HFFc6 (cell line): ENCODE measurements around the gene LRRC3B. TPM values are rescaled to one million over a fixed set of nuclear protein-coding genes. Genes with fewer than 3 reads are reported as not detected.

Experiments
- DNase-seq: peaks from one replicate; pipeline ENCODE4 v3.0.0-alpha.2; 2018
- H3K27ac Mint-ChIP-seq: 2 replicates; pipeline ENCODE4 v1.8.0; 2020; ENCODE audit warnings: mild to moderate bottlenecking, mixed read lengths
- H3K27me3 Mint-ChIP-seq: 2 replicates; pipeline ENCODE4 v1.8.0; 2021; ENCODE audit warnings: mild to moderate bottlenecking, moderate library complexity, mixed read lengths; ENCODE audit not compliant: insufficient read depth
- H3K36me3 Mint-ChIP-seq: 2 replicates; pipeline ENCODE4 v1.8.0; 2021; ENCODE audit warnings: low read depth, mixed read lengths
- H3K4me1 Mint-ChIP-seq: 2 replicates; pipeline ENCODE4 v1.8.0; 2020; ENCODE audit warnings: low read depth, mixed read lengths
- H3K4me3 Mint-ChIP-seq: 2 replicates; pipeline ENCODE4 v1.8.0; 2020; ENCODE audit warnings: mild to moderate bottlenecking, moderate library complexity, mixed read lengths
- H3K9me3 Mint-ChIP-seq: 2 replicates; pipeline ENCODE4 v1.8.0; 2020; ENCODE audit warnings: mild to moderate bottlenecking, mixed read lengths
- total RNA-seq, 6 experiments: library from RNA; stranded (reverse); fragmentation: NEBNext Ultra II Directional; extraction: Animal tissue kit (Norgen Biotek cat#: 25700); gene quantifications; 2 replicates in 1 of 6; 3 replicates in 5 of 6; pipeline ENCODE4 v1.2.3, GENCODE V29; 2021
- TF ChIP-seq, protein P1 (sequence below): fragments of 200-600 bp; sonication (generic); IDR thresholded peaks from 2 replicates; pipeline ENCODE4 v1.5.0; 2021; ENCODE audit warnings: antibody characterized with exemption, mild to moderate bottlenecking

LRRC3B gene
- total RNA-seq, 6 experiments from 2014 or later, result not detected

DNA sequence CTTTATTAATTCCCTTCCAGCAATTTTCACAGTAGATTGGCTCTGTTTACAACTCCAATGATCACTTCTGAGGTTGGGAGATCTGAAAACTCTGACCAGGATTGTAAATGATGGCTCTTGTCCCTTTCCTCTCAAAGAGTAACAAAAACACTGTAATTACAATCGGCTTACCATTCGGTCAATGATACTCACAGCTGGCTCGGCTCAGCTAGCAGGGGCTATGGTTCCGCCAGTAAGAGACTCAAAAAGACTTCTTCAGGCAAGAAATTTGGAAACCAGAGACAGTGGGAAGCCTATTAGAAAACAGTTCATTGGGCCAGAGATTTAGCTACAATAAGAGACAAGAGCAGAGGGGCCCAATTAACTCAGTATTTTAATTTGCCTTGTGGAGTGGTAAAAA, 96.6 kb downstream of the LRRC3B start:
- Mint-ChIP-seq H3K4me3 (no peak overlapping the region), H3K9me3 (peaks cover 44% of the 10 kb centered on the region), H3K4me1 (no peaks in the 10 kb centered on the region), H3K36me3 (no peaks in the 10 kb centered on the region), H3K27ac (no peak overlapping the region), H3K27me3 (0 out of 2 replicates have a peak, but pooled peaks cover 1% of the 10 kb centered on the region)
- DNase-seq, result no peak
- TF ChIP-seq, protein P1, sequence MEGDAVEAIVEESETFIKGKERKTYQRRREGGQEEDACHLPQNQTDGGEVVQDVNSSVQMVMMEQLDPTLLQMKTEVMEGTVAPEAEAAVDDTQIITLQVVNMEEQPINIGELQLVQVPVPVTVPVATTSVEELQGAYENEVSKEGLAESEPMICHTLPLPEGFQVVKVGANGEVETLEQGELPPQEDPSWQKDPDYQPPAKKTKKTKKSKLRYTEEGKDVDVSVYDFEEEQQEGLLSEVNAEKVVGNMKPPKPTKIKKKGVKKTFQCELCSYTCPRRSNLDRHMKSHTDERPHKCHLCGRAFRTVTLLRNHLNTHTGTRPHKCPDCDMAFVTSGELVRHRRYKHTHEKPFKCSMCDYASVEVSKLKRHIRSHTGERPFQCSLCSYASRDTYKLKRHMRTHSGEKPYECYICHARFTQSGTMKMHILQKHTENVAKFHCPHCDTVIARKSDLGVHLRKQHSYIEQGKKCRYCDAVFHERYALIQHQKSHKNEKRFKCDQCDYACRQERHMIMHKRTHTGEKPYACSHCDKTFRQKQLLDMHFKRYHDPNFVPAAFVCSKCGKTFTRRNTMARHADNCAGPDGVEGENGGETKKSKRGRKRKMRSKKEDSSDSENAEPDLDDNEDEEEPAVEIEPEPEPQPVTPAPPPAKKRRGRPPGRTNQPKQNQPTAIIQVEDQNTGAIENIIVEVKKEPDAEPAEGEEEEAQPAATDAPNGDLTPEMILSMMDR, result no peak

DNA sequence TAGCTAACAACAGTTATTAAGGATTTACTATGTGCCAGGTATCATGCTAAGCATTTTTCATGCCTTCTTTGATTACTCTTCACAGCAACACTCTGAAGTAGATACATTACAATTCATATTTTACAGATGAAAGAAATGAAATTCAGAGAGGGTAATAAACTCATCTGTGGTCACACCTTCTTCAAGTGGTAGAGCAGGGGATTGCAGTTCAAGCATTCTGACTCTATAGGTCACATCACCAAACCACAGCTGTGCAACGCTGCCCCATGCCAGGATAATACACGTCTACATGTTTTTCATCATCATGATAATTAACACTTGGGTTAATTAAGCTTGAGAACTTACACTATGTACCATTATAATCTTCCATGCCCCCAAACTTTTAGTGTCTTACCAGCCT, 98.5 kb downstream of the LRRC3B start:
- Mint-ChIP-seq H3K9me3 (peaks cover 44% of the 10 kb centered on the region), H3K27me3 (0 out of 2 replicates have a peak, but pooled peaks cover 1% of the 10 kb centered on the region)

DNA sequence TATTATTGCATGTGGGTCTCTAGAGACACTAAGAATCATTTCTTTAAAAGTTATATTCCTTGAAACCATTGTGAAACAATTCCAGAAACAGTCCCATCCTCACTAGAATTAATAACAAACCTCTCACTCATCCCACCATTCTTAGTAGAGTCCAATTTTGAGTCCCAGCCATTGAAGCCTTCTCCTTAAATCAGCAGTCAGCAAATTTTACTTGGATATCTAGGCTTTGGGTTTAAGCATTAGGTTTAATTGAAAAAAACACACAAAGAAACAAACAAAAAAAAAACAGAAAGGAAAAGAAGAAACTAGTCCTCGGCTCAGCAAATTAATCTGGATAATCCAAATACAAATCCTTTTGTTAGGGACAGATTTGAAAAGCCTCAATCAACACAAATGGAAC, 109.3 kb downstream of the LRRC3B start:
- Mint-ChIP-seq H3K27me3 (no peaks in the 10 kb centered on the region), H3K4me3 (no peak overlapping the region), H3K27ac (no peak overlapping the region), H3K9me3 (peaks cover 18% of the 10 kb centered on the region), H3K4me1 (no peaks in the 10 kb centered on the region), H3K36me3 (peaks cover under 1% of the 10 kb centered on the region; the same call in 1 of the 2 replicates)
- no peak for DNase-seq
- TF ChIP-seq, protein P1, result no peak

More for the DNA sequence above, 98.5 kb downstream of the LRRC3B start:
- Mint-ChIP-seq H3K4me1 (no peaks in the 10 kb centered on the region), H3K4me3 (no peak overlapping the region), H3K36me3 (no peaks in the 10 kb centered on the region), H3K27ac (no peak overlapping the region)
- TF ChIP-seq, protein P1, result no peak
- DNase-seq, result no peak

DNA sequence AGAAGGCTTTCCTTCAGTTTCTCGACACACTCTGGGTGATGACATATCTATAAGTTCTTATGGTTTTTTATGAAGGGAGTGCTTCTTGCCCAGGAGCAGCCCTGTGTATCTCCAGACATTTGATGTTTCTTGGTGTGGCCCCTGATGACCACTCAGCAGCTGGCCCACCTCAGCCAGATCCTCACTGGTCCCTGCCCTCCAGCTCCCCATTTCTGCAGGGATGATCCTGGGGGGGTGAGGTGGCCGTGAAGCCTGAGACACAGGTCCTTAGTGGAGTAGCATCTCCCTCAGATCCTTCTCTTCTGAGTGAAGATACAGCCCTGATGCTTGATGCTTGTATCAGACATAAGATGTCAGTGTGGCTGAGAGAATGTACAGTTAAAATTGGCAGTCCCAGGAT, 127.7 kb downstream of the LRRC3B start:
- H3K27ac Mint-ChIP-seq, result no peak overlapping the region
- H3K4me1 Mint-ChIP-seq, result no peaks in the 10 kb centered on the region

DNA sequence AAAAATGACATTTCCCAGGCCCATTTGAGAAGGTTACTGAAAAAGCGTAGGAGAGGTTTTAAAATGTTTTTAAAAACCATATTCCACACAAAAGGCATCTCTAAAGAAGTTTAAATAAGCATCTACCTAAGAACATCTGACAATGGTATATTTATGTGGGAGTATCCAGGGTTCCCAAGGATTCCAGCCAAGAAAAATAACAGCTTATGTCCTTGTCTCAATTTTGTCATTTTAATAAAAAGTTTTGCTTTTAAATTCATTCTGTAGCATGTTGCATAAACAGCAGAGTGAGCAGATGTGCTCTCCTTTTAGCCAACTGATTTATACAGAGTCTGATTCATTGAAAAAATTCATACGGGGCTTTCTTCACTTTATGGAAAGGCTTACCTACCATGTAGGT, 129.9 kb downstream of the LRRC3B start:
- Mint-ChIP-seq H3K9me3 (peaks cover 55% of the 10 kb centered on the region), H3K36me3 (no peaks in the 10 kb centered on the region), H3K4me3 (no peak overlapping the region), H3K27me3 (no peaks in the 10 kb centered on the region), H3K4me1 (no peaks in the 10 kb centered on the region), H3K27ac (no peak overlapping the region)
- TF ChIP-seq, protein P1, result no peak
- DNase-seq, result no peak

More for the DNA sequence above, 127.7 kb downstream of the LRRC3B start:
- Mint-ChIP-seq H3K9me3 (peaks cover 46% of the 10 kb centered on the region), H3K36me3 (no peaks in the 10 kb centered on the region), H3K4me3 (no peak overlapping the region), H3K27me3 (no peaks in the 10 kb centered on the region)
- DNase-seq, result no peak
- TF ChIP-seq, protein P1, result no peak

DNA sequence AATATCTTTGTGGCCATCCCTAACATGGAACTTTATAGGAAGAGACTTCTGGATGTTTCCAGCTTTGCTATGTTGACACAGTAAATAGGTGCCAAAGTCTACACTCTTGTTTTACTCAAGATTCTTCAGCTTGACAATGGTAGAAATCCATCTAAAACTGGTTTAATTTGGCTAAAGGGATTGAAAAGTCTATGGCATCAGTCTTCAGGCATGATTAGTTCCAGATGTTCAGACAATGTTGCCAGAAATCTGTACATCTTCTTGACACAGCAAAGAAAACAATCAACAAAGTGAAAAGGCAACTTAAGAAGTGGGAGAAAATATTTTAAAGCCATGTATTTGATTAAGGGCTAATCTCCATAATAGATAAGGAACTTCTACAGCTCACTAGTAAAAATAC, 130.5 kb downstream of the LRRC3B start:
- Mint-ChIP-seq H3K9me3 (peaks cover 55% of the 10 kb centered on the region), H3K27me3 (no peaks in the 10 kb centered on the region), H3K36me3 (no peaks in the 10 kb centered on the region), H3K4me3 (no peak overlapping the region), H3K27ac (no peak overlapping the region), H3K4me1 (no peaks in the 10 kb centered on the region)
- TF ChIP-seq, protein P1, result no peak
- no peak for DNase-seq
